ENCODE measurements around the gene C2orf68. TPM values are rescaled to one million over a fixed set of nuclear protein-coding genes. Genes with fewer than 3 reads are reported as not detected.

Gene C2orf68
- total and polyA plus RNA-seq, 9 of the 15 experiments (the other 6 are each of a cell fraction or from before 2014, with no cell fraction given): 22.1 to 50.0 (median 31.8) TPM

DNA sequence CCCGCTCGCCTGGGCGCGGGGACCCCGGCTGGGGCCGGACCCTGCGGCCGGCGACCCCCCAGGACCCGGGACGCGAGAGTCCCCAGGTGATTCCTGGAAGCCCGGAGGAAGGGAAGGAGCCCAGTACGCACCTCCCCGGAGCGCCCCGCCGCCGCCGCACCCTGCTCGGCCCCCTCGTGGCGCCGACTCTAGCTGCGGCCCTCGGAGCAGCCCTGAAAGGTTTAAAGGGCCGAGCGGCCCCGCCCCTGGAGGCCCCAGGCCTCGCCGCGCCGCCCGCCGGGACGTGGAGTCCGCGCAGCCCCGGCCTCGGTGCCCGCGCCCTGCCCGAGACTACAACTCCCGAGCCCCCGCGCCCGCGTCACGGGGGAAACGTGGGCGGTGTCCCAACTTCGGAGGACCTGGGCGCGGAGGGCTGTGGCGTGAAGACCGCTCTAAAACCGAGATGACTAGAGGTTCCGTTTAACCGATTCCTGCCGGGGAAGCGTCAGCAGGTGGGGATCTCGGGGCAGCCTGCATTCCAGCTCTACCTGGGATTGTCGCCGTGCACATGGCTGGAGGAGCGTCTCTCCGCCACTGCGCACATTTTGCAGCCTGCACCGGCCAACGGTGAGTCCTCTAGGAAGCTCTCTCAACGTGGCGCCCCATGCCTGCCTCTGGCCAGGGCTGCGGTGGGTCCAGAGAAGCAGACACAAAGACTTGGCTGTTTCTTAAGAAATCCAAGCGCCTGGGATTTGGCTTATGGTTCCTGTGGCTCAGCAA is 9.2 kb downstream of the C2orf68 start, which contains the start of gene TMEM150A (continued):
- TF ChIP-seq, protein P1, sequence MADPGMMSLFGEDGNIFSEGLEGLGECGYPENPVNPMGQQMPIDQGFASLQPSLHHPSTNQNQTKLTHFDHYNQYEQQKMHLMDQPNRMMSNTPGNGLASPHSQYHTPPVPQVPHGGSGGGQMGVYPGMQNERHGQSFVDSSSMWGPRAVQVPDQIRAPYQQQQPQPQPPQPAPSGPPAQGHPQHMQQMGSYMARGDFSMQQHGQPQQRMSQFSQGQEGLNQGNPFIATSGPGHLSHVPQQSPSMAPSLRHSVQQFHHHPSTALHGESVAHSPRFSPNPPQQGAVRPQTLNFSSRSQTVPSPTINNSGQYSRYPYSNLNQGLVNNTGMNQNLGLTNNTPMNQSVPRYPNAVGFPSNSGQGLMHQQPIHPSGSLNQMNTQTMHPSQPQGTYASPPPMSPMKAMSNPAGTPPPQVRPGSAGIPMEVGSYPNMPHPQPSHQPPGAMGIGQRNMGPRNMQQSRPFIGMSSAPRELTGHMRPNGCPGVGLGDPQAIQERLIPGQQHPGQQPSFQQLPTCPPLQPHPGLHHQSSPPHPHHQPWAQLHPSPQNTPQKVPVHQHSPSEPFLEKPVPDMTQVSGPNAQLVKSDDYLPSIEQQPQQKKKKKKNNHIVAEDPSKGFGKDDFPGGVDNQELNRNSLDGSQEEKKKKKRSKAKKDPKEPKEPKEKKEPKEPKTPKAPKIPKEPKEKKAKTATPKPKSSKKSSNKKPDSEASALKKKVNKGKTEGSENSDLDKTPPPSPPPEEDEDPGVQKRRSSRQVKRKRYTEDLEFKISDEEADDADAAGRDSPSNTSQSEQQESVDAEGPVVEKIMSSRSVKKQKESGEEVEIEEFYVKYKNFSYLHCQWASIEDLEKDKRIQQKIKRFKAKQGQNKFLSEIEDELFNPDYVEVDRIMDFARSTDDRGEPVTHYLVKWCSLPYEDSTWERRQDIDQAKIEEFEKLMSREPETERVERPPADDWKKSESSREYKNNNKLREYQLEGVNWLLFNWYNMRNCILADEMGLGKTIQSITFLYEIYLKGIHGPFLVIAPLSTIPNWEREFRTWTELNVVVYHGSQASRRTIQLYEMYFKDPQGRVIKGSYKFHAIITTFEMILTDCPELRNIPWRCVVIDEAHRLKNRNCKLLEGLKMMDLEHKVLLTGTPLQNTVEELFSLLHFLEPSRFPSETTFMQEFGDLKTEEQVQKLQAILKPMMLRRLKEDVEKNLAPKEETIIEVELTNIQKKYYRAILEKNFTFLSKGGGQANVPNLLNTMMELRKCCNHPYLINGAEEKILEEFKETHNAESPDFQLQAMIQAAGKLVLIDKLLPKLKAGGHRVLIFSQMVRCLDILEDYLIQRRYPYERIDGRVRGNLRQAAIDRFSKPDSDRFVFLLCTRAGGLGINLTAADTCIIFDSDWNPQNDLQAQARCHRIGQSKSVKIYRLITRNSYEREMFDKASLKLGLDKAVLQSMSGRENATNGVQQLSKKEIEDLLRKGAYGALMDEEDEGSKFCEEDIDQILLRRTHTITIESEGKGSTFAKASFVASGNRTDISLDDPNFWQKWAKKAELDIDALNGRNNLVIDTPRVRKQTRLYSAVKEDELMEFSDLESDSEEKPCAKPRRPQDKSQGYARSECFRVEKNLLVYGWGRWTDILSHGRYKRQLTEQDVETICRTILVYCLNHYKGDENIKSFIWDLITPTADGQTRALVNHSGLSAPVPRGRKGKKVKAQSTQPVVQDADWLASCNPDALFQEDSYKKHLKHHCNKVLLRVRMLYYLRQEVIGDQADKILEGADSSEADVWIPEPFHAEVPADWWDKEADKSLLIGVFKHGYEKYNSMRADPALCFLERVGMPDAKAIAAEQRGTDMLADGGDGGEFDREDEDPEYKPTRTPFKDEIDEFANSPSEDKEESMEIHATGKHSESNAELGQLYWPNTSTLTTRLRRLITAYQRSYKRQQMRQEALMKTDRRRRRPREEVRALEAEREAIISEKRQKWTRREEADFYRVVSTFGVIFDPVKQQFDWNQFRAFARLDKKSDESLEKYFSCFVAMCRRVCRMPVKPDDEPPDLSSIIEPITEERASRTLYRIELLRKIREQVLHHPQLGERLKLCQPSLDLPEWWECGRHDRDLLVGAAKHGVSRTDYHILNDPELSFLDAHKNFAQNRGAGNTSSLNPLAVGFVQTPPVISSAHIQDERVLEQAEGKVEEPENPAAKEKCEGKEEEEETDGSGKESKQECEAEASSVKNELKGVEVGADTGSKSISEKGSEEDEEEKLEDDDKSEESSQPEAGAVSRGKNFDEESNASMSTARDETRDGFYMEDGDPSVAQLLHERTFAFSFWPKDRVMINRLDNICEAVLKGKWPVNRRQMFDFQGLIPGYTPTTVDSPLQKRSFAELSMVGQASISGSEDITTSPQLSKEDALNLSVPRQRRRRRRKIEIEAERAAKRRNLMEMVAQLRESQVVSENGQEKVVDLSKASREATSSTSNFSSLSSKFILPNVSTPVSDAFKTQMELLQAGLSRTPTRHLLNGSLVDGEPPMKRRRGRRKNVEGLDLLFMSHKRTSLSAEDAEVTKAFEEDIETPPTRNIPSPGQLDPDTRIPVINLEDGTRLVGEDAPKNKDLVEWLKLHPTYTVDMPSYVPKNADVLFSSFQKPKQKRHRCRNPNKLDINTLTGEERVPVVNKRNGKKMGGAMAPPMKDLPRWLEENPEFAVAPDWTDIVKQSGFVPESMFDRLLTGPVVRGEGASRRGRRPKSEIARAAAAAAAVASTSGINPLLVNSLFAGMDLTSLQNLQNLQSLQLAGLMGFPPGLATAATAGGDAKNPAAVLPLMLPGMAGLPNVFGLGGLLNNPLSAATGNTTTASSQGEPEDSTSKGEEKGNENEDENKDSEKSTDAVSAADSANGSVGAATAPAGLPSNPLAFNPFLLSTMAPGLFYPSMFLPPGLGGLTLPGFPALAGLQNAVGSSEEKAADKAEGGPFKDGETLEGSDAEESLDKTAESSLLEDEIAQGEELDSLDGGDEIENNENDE (IDR thresholded peaks at IDR 0.05; ENCODE audit: low read depth, low read length): no peak
- TF ChIP-seq, protein P2, sequence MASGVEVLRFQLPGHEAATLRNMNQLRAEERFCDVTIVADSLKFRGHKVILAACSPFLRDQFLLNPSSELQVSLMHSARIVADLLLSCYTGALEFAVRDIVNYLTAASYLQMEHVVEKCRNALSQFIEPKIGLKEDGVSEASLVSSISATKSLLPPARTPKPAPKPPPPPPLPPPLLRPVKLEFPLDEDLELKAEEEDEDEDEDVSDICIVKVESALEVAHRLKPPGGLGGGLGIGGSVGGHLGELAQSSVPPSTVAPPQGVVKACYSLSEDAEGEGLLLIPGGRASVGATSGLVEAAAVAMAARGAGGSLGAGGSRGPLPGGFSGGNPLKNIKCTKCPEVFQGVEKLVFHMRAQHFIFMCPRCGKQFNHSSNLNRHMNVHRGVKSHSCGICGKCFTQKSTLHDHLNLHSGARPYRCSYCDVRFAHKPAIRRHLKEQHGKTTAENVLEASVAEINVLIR (CRISPR knock-in tag; IDR thresholded peaks at IDR 0.05): peak; percentile 69
- no peak for TF ChIP-seq TRIM28 (IDR thresholded peaks at IDR 0.05)
- TF ChIP-seq, protein P3, sequence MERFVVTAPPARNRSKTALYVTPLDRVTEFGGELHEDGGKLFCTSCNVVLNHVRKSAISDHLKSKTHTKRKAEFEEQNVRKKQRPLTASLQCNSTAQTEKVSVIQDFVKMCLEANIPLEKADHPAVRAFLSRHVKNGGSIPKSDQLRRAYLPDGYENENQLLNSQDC (CRISPR knock-in tag; IDR thresholded peaks at IDR 0.05): peak; percentile 71; the same call in 1 of the 2 replicates
- TF ChIP-seq SMC3 (conservative IDR thresholded peaks at IDR 0.05; ENCODE audit: insufficient read depth, low read depth, low read length): peak; percentile 25; the same call in 1 of the 2 replicates
- TF ChIP-seq NR1H2 (CRISPR knock-in tag; IDR thresholded peaks at IDR 0.05): no peak
- no peak for TF ChIP-seq BDP1 (IDR thresholded peaks at IDR 0.05; ENCODE audit: insufficient read depth, insufficient read length)
- peak; percentile 83 for TF ChIP-seq HDAC2 (IDR thresholded peaks at IDR 0.05)
- TF ChIP-seq, protein P4, sequence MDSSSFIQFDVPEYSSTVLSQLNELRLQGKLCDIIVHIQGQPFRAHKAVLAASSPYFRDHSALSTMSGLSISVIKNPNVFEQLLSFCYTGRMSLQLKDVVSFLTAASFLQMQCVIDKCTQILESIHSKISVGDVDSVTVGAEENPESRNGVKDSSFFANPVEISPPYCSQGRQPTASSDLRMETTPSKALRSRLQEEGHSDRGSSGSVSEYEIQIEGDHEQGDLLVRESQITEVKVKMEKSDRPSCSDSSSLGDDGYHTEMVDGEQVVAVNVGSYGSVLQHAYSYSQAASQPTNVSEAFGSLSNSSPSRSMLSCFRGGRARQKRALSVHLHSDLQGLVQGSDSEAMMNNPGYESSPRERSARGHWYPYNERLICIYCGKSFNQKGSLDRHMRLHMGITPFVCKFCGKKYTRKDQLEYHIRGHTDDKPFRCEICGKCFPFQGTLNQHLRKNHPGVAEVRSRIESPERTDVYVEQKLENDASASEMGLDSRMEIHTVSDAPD (CRISPR knock-in tag; IDR thresholded peaks at IDR 0.05): no peak
- TF ChIP-seq, protein P5, sequence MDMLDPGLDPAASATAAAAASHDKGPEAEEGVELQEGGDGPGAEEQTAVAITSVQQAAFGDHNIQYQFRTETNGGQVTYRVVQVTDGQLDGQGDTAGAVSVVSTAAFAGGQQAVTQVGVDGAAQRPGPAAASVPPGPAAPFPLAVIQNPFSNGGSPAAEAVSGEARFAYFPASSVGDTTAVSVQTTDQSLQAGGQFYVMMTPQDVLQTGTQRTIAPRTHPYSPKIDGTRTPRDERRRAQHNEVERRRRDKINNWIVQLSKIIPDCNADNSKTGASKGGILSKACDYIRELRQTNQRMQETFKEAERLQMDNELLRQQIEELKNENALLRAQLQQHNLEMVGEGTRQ (CRISPR knock-in tag; IDR thresholded peaks at IDR 0.05): peak; percentile 80
